NB4 (cell line): Measurements from ENCODE around the gene NENF.
"Not testable (repeated sequence)": the region's sequence is repeated elsewhere in the genome, so short reads cannot be mapped to it uniquely, and the experiment has no call there.

Source experiments
- CTCF ChIP-seq: IDR thresholded peaks from one replicate; pipeline ENCODE4 v1.5.1; 2012; ENCODE audit warnings: low read depth, low read length
- MAX ChIP-seq: IDR thresholded peaks from 2 replicates; pipeline ENCODE4 v1.6.1; 2011; ENCODE audit warnings: low read depth, low read length

GRCh38 chr1:212475831-212476230, 43.1 kb downstream of the NENF start:
- not testable (repeated sequence) for TF ChIP-seq CTCF, MAX
